GM18498 (cell line): ENCODE measurements around the gene PASK.

Source experiments
- ATAC-seq: cut with Tn5 transposase; IDR thresholded peaks from one replicate; pipeline ENCODE4 v1.9.1; 2021; ENCODE audit warnings: mild to moderate bottlenecking, moderate library complexity; ENCODE audit not compliant: unreplicated experiment

Gene PASK

DNA sequence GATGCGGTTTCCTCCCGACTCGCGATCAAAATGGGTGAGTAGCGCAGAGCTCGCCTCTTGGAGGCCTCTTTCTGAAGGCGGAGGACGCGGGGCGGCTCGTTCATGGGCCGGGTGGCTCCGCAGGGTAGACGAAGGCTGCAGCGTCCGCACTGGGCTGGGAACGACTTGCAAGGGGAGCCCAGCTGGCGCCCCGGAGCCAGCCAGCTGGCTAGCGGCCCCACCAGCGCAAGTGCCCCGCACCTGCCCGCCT, 328 bp upstream of the PASK start:
- peak; percentile 5 for ATAC-seq

DNA sequence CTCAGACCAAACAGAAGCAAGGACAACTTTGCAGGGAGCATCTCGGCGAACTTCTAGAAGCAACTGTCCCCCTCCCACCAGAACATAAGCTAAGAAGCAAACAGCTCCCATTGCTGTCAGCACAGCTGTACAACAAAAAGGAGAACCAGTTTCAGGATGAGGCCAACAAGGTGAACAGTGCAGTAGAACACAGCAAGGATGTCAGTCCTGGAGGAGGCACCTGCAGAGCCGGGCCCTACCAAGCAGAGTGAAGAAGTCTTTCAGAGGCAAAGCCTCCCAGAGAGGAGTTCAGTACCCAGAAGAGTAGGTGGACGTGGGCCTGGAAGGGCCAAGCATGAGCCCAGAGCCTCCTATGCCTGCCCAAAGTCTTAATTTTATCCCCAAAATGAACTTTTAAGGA, 1.0 kb downstream of the PASK start:
- no peak for ATAC-seq

DNA sequence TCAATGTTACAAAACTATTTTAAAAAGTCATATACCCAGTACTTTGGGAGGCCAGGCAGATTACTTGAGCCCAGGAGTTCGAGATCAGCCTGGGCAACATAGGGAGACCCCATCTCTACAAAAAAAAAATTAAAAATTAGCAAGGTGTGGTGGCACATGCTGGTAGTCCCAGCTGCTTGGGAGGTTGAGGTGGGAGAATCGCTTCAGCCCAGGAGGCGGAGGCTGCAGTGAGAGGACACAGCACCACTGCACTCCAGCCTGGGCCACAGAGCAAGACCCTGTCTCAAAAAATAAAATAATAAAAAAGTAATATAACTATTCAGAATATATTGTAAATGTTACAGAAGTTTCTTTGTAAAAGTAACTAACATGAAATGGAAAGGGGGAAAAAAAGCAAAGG, 1.9 kb downstream of the PASK start:
- no peak for ATAC-seq

DNA sequence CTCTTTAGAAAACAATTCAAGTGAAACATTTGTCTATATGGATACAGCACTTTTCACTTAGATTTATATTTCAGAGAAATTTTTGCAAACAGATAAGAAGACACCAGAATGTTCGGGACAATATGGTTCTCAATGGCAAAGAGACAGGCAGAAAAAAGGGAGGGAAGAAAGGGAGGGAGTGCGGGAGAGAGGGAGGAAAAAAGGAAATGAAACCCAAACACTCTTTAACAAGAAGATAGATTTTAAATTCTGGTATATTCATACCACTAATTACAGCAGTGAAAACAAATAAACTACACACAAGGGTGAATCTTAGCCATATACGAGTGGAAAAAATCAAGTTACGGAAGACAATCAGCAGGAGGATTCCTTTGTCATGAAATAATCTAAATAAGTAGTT, 3.0 kb downstream of the PASK start:
- ATAC-seq, result no peak

DNA sequence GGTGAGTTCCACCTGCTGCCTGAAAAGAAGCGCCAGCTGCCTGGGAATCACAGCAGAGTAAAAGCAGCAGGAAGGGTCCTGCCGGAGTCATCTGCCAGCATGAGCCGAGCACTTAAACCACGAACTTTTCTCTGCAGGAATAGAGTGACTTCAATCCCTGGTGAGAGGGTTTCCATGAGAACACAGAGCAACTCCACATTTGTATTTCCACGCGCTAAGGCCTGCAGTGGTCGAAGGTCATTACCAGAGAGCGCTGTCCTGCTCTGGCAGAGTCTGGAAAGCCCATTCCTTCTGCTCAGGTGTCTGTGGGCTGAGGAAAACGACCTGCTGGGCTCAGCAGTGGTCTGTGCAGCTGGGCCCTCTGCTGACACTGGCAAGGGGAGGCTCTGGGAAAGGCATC, 6.7 kb downstream of the PASK start:
- ATAC-seq, result no peak

DNA sequence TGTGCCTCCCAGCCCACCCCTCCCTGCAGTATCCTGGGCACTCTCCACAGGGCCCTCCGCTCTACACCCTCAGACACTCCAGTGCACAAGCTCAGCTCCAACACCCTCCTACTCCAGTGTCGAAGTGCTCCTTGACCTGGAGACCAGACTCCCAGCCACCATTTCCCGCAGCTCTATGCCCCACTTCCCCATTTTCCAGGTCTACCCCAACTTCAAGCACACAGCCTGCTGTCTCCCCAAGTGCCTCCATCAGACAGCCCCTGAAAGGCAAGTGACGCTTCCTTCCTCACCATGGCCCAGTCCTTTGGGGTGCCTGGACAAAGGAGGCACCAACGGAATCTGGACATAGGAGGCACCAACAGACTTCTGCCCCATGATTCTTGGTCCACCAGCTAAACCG, 7.2 kb downstream of the PASK start:
- ATAC-seq, result no peak

DNA sequence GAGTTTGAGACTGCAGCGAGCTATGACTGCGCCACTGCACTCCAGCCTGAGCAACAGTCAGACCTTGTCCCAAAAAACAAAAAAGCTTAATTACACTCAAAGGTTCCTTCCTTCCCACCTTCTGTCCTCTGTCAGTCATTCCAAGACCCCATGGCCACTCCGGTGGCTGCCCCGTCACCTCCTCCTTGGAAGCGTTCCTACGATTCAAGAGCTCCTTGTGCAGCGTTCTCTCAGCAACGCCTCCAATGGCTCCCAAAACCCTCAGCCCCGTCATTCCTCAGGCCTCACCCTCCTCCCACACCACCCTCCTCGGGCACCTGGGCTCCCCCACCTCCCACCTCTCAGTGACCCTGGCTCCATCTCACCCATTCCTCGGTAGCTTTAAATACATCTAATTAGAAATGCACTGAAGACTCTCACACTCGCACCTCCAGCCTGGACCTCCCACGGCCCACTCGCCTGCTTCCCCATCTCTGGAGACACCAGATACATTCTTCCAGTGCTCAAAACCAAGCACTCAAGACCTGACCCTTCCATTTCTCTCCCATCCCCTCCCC, 8.0 kb downstream of the PASK start:
- ATAC-seq, result no peak

DNA sequence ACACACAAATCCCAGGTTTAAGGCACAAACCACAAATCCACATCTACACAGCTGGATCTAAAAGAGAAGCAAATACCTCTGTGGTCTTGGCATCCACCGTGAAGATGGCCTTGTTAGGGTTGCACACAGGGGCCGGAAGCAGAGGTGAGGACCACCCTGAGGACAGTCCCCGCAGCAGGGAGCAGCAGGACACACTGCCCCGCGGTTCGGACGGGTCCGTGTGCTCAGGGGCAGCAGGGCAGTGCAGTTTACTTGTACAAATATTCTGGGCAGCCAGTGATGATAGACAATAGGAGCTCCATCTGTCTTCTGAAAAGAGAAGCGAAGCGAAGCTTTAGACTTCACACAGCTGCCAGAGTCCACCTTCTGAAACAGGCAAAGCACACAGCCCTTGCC, 8.8 kb downstream of the PASK start:
- no peak for ATAC-seq

DNA sequence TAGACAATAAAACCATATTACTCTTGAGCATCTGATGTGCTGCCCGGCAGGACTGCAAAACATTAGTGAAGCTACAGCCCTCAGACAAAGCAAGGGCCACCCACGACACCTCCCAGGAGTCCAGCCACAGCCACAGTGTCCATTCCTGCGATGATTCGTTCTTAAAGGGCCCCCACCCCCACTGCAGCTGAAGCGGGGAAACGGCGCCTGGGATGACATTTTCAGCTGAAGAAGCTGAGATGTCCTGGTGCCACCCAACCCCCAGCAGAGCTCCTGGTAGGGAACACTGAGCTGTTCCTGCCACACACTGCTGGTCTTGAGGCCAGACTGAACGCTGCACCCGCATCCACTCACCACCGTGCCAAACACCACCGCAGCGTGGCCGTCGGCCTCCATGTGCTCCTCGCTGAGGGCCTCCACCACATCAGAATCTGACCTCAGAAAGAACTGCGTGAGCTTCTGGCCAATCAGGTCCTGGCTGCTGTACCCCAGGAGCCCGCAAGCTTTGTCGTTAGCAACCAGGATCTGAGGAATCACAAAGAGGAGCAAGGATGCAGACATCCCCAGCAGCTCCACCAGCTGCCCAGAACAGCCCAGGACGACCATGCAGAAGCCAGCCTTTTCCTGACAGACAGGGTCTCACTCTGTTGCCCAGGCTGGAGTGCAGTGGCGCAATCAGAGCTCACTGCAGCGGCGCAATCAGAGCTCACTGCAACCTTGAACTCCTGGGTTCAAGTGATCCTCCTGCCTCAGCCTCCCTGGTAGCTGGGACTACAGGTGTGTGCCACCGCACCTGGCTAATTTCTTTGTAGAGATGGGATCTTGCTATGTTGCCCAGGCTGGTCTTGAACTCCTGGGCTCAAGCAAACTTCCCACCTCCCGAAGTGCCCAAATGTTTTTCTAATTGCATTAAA, 9.5 kb downstream of the PASK start:
- ATAC-seq, result no peak

DNA sequence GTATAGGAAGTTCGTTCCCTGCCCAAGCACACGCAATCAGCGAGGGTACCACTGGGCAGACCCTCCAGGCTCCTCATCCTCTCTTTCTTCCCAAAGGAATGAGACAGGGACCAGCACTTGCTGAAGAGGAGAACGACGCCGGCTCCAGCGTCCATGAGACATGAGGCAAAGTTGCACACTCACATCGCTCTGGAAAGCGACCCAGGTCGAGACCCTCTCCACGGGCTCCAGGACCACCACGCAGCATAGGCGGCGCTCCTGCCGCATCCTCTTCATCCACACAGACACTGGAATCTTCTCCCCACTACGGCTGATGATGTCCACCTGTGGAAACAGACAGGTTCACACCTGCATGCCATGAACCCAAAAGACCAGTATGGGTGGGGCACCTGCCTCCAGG, 10.8 kb downstream of the PASK start:
- no peak for ATAC-seq

DNA sequence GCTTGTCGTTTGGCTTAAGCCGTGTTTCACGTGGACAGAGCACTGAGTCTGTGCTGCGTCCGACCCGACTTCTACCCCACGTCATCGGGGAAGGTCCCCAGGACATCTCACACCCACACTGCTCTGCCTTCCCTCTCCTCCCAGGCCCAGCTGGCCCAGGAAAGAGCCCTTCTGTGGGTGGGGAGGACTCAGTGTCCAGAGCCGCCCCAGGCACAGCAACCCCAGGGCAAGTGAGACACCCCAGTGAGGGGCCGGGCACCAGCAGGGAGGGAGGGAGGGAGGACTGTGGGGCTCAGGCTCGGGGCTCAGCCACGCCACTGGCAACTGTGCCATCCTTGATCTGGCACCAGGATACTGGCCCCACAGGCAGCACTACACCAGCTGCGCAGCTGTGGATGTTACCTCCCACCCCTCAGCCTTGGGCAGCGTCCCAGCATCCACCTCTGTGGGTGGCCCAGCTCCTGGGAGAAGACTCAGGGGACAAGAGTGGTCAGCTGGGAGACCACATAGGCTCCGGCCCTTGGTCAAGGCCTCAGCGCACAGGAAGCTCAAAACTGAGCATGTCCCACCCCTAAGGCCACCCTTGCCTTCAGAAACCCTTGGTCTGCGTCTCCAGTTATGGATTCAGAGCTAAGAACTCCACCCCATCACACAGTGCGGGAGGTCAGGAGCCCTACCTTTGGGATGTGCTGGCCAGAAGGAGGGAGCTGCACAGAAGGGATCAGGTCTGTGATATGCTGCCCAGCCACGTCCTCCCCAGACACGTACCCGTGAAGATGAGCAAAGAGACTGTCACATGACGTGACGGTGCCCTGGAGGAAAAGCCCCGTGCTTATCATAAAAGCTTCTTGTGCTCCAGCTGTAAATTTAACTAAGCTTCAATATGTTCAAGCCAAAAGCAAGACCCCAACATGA, 11.7 kb downstream of the PASK start:
- ATAC-seq, result no peak

DNA sequence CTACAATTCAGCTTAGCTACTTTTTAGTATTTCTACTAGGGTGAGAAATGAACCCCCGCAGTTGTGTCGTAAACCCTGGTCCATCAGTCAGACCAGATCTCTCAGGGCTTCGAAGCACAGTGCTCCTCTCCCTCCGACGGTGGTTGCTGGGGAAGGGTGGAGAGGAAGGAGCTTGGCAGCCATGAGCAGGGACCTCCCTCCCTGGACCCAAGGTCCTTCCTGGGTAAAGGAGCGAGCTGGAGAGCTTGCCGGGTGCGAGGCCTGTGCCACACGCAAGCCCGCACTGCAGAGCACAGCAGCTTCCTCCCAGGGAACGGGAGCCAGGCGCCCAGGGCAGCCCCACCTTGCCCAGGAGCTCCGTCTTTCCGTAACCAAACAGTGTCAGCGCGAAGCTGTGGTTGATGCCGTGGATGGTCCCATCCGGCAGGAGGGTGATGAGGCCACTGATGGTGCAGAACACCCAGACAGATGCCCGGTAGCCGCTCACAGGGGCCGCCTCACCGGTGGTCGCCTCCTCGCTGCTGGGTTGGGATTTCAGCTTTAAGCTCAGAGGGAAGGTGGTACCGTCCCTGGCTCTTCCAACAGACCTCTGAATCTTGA, 12.5 kb downstream of the PASK start:
- no peak for ATAC-seq

DNA sequence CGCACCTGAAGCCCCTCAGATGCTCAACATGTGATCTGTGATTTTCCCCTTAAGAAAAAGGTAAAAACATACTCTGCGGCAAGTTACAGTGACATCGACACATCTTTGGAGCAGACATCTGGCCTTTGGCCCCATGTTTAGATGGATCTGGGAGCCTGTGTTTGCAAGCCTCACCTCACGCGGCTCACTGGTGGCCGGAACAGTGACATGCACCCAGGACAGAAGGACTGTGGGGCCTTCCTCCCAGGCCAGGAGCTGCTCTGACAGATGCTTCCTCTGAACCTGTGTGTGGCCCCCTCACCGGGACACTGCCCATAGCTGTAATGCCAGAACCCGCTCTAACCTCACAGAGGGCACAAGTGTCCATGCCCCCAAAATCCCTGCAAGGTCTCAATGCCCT, 13.1 kb downstream of the PASK start:
- no peak for ATAC-seq

DNA sequence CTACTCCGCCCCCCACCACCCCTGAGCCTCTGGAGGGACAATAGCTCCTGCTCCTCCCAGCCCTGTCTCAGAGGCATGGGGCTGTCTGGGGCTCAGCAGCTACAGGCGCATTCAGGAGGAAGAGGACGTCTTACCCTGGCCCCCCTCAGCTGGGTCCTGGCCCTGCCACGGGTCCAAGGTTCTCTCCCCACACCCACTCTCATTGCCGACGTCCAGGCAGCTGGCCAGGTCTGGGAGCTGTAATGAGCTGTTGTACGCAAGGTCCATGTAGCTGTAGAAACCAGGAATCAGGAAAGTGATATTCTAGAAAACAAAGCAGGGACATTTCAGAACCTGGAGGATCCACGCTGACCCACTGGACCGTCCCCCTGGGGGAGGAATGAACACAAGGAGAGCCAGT, 13.5 kb downstream of the PASK start:
- ATAC-seq, result no peak

DNA sequence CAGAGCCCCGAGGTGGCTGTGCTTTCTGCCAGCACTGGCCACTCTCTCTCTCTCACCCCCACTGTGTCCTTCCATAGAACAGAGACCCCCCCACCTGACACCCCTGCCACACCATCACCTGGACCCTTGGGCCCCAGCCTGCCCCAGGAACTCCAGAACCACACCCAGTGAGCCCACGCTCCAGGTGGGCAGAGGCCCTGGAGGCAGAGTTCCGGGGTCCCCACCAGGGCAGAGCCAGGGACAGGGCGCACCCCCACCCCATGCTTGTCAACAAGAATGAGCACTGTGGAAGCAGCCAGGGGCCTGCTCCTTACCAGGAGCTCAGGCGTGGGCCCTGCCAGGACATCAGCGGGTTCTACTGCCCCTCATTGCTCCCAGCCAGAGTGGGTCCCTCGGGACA, 14.6 kb downstream of the PASK start:
- ATAC-seq, result no peak

DNA sequence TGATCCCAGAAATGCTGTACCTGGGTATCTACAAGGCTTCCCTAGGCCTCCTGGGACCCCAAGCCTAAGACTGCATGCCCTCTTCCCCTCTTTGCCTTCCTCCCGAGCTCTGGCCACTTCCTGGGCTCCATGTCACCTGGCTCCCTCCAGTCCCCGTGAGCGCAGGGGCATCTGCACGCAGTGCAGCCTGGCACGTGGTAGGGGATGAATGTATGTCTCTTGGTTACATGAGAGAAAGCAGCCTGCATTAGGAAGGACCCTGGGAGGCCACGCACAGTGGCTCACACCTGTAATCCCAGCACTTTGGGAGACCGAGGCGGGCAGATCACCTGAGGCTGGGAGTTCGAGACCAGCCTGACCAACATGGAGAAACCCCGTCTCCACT, 15.8 kb downstream of the PASK start:
- ATAC-seq, result no peak

DNA sequence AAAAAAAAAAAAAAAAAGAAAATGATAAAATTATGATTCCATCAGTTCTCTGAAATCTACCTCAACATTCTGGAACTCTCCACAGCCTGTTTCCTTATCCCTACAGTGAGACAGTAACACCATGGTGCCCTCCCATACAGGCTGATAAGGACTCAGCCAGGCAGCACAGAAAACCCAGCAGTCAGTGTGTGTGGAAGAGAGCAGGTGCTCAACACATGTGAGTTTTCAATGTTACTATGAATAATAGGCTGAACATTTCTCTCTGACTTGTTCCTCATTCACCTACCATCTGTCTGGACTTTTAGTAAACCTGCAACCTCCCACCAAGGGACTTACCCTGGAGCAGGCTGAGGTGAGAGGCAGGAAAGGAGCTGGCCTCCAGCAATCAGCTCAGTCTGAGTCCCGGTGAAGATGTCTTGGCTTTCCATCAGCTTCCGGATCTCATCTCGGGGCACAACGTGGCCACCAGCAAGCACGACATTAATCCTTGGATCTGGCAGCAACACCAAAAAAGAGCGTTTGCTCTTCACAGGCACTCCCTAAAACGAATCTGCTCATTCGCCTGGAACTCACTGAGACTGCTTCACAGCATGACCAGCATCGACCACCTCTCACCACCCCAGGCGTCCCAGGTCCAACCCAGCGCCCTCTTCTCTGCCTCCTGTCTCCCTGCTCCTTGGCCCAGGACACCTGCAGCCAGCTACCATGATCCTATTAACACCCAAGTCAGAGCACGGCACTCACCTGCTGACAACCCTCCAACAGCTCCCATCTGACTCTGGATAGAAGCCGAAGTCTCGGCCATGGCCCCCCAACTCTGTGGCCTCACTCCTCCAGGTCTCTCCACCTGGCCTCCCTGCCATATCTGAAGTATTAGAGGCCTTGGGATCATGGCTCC, 16.5 kb downstream of the PASK start:
- ATAC-seq, result no peak

DNA sequence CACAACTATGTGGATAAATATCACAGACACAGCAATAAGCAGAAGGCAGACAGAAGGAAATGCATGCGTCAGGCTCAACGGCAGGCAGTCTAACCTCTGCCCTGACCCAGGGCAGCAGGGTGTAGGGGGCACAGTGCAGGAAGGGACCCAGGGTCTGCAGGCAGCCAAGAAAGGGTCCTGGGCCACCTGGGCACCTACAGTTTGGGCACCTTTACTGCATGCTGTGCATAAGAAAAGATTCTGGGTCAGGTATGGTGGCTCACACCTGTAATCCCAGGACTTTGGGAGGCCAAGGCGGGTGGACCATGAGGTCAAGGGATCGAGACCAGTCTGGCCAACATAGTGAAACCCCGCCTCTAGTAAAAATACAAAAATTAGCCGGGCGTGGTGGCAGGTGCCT, 17.7 kb downstream of the PASK start:
- no peak for ATAC-seq

DNA sequence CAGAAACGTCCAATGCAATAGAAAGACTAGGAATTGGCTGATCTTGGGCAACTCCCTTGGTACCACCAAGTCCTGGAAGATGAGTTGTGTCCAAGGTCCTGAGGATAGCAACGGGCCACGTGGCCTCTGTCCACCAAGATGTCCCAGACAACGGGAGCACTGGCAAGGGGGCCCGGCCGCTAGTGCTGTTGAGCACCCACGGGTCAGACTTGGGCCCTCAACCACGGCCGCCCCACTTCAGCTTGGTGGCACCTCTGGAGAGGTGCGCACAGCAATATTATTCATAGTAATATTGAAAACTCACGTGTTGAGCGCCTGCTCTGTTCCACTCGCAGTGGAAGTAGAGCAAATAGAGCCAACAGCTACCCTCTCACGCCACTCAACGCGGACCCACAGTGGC, 19.0 kb downstream of the PASK start:
- ATAC-seq, result no peak

DNA sequence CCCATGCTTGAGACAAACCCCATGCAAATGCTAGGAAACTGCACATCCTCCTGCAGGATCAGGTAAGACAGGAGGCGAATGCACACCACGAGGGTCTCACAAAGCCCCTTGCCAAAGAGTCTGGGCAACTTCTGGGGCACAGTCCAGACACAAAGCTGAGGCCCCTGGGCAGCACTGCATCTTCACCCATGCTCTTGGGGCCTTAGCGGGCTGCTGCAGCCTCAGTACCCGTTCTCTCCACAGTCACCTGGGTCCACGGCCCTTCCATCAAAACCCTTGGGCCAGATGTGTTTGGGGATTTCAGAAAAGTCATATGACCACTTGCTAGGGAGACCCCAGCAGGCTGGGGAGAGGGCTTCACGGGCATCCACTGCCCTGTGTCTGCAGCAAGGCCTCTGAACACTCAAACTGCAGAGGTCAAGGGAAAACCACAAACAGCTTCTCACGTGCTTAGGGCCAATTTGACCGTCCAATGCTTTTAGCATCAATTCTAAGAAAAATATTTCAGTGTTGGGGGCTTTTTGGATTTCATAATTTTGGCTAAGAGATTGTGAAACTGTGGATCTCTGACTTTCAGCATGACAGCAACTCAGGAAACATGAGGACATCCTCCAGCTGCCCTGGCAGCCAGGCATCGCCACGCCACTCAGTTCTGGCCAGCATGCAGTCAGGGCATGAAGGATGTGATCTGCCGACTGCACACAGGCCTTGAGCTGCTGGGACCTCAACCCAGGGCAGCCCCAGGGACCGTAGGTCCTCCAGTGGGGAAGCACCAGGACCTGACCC, 20.0 kb downstream of the PASK start:
- no peak for ATAC-seq
